Keratinocyte (primary cell): ENCODE data around the gene DAGLA.

Experiments
- EZH2 ChIP-seq: IDR thresholded peaks from one replicate; pipeline ENCODE4 v1.6.1; 2012; ENCODE audit warnings: inconsistent platforms, mild to moderate bottlenecking, low read length, moderate library complexity
- TF ChIP-seq, protein P1 (sequence below), 3 experiments: IDR thresholded peaks in 1 of 3; conservative IDR thresholded peaks in 1 of 3; optimal IDR thresholded peaks in 1 of 3; 2 replicates in 2 of 3; 3 replicates in 1 of 3; pipeline versions ENCODE3 to v1.5.1; 2011; ENCODE audit warnings: low read length in 3 of 3, mild to moderate bottlenecking in 3 of 3, moderate library complexity in 2 of 3, control low read depth in 1 of 3, inconsistent platforms in 1 of 3; ENCODE audit not compliant: insufficient read depth in 2 of 3; ENCODE audit errors: extremely low read depth in 1 of 3

GRCh38 chr11:61762223-61762615 is 82.0 kb downstream of the DAGLA start:
- TF ChIP-seq, protein P1, sequence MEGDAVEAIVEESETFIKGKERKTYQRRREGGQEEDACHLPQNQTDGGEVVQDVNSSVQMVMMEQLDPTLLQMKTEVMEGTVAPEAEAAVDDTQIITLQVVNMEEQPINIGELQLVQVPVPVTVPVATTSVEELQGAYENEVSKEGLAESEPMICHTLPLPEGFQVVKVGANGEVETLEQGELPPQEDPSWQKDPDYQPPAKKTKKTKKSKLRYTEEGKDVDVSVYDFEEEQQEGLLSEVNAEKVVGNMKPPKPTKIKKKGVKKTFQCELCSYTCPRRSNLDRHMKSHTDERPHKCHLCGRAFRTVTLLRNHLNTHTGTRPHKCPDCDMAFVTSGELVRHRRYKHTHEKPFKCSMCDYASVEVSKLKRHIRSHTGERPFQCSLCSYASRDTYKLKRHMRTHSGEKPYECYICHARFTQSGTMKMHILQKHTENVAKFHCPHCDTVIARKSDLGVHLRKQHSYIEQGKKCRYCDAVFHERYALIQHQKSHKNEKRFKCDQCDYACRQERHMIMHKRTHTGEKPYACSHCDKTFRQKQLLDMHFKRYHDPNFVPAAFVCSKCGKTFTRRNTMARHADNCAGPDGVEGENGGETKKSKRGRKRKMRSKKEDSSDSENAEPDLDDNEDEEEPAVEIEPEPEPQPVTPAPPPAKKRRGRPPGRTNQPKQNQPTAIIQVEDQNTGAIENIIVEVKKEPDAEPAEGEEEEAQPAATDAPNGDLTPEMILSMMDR (optimal IDR thresholded peaks at IDR 0.05 in 1 of 3, IDR thresholded peaks at IDR 0.05 in 1 of 3, conservative IDR thresholded peaks at IDR 0.05 in 1 of 3; ENCODE audit: extremely low read depth in 1 of 3, insufficient read depth in 2 of 3, low read length in 3 of 3) = no peak
- TF ChIP-seq EZH2 = no peak
